ENCODE measurements around the gene REL.

The REL gene

DNA sequence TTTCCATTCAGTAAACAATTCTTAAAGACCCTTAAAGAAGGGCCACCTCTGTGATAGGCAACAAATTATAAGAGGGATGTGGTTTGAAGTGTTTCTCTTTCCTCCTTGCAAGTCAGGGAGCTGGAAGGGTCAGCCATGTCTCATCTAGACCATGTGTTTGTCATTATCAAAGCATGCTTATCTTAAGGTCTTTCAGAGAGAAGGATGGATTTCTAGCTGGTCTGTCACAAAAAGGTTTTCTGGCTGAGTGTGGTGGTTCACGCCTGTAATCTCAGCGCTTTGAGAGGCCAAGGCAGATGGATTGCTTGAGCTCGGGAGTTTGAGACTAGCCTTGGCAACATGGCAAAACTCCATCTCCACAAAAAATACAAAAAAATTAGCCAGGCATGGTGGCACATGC is 77.0 kb downstream of the REL start:
- DNase-seq (ENCODE audit: insufficient read length): no peak
- no peak for FAIRE-seq
- no peak for TF ChIP-seq TAF1 (IDR thresholded peaks at IDR 0.05; ENCODE audit: borderline replicate concordance, low read depth, low read length)
- TF ChIP-seq POLR2A (IDR thresholded peaks at IDR 0.05; ENCODE audit: low read depth, low read length): no peak
- no peak for TF ChIP-seq POLR2AphosphoS5 (IDR thresholded peaks at IDR 0.05; ENCODE audit: low read depth, low read length)

DNA sequence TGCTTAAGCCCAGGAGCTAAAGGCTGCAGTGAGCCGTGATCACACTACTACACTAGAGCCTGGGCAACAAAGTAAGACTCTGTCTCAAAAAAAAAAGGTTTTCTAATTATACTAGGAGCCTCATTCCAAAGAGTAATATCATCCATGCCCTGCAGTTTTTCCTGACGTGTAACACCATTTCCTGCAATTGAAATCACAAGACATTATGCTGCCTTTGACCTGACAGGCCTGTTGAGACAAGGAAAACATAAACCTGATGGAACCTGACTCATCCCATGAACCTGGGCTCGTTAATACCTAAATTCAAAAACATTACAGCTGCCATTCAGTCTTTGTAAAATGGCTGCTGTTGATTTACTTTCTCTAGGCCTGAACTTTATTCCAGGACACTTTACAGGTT is 77.4 kb downstream of the REL start:
- no peak for TF ChIP-seq TAF1 (IDR thresholded peaks at IDR 0.05; ENCODE audit: borderline replicate concordance, low read depth, low read length)
- no peak for TF ChIP-seq POLR2A (IDR thresholded peaks at IDR 0.05; ENCODE audit: low read depth, low read length)
- TF ChIP-seq POLR2AphosphoS5 (IDR thresholded peaks at IDR 0.05; ENCODE audit: low read depth, low read length): no peak
- no peak for DNase-seq (ENCODE audit: insufficient read length)

GRCh38 chr2:60959501-60959900 is 78.1 kb downstream of the REL start:
- DNase-seq (ENCODE audit: insufficient read length) (no peak), FAIRE-seq (no peak)
- no peak for TF ChIP-seq POLR2AphosphoS5 (IDR thresholded peaks at IDR 0.05; ENCODE audit: low read depth, low read length)
- TF ChIP-seq TAF1 (IDR thresholded peaks at IDR 0.05; ENCODE audit: borderline replicate concordance, low read depth, low read length): no peak
- no peak for TF ChIP-seq POLR2A (IDR thresholded peaks at IDR 0.05; ENCODE audit: low read depth, low read length)

More for the DNA sequence above, 77.4 kb downstream of the REL start:
- no peak for FAIRE-seq

- FAIRE-seq: no peak
- no peak for DNase-seq (ENCODE audit: insufficient read length)
- no peak for TF ChIP-seq POLR2AphosphoS5 (IDR thresholded peaks at IDR 0.05; ENCODE audit: low read depth, low read length)
- no peak for TF ChIP-seq POLR2A (IDR thresholded peaks at IDR 0.05; ENCODE audit: low read depth, low read length)
- no peak for TF ChIP-seq TAF1 (IDR thresholded peaks at IDR 0.05; ENCODE audit: borderline replicate concordance, low read depth, low read length)
Measured at GRCh38 chr2:60960706-60961105, 79.3 kb downstream of the REL start.

- no peak for DNase-seq (ENCODE audit: insufficient read length)
- no peak for TF ChIP-seq TAF1 (IDR thresholded peaks at IDR 0.05; ENCODE audit: borderline replicate concordance, low read depth, low read length)
- no peak for FAIRE-seq
Measured at GRCh38 chr2:60961457-60961856, 80.1 kb downstream of the REL start.

DNA sequence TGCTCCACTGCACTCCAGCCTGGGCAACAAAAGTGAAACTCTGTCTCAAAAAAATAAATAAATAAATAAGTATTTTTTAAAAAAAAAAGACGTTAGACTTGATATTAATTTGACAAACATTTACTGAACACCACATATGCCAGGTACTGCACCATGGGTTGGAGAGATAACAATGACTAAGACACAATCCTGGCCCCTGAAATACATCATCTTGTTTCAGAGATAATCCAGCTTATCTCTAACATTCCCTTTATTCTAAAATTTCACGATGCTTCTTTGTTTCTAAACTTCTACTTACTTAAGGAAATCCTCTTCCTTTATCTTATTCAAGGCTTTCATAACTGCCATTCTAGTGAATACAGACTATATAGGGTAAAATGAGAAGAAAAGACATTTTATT is 81.2 kb downstream of the REL start:
- FAIRE-seq (no peak), DNase-seq (ENCODE audit: insufficient read length) (no peak)
- no peak for TF ChIP-seq POLR2AphosphoS5 (IDR thresholded peaks at IDR 0.05; ENCODE audit: low read depth, low read length)
- TF ChIP-seq TAF1 (IDR thresholded peaks at IDR 0.05; ENCODE audit: borderline replicate concordance, low read depth, low read length): no peak
- TF ChIP-seq POLR2A (IDR thresholded peaks at IDR 0.05; ENCODE audit: low read depth, low read length): no peak

DNA sequence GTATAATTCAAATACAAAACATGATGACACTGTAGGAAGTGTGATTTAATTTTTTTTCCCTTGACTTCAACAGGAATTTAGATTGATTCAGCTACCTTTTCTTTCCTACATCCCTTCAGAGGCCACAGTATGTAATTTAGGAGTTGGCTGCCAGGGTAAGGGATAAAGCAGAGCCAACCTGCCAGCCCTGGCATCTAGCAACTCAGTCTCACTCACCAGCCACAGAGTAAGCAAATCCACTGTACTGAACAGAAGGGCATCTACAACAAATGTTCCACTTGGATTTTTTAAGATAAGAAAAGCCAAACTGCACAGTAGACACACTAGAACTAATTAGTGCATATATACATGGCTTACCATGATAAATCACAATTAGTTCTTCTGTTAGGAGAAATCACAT is 81.8 kb downstream of the REL start:
- FAIRE-seq (no peak), DNase-seq (ENCODE audit: insufficient read length) (no peak)
- TF ChIP-seq POLR2AphosphoS5 (IDR thresholded peaks at IDR 0.05; ENCODE audit: low read depth, low read length) (no peak), POLR2A (IDR thresholded peaks at IDR 0.05; ENCODE audit: low read depth, low read length) (no peak), TAF1 (IDR thresholded peaks at IDR 0.05; ENCODE audit: borderline replicate concordance, low read depth, low read length) (no peak)

- TF ChIP-seq TAF1 (IDR thresholded peaks at IDR 0.05; ENCODE audit: borderline replicate concordance, low read depth, low read length) (no peak), POLR2AphosphoS5 (IDR thresholded peaks at IDR 0.05; ENCODE audit: low read depth, low read length) (no peak), POLR2A (IDR thresholded peaks at IDR 0.05; ENCODE audit: low read depth, low read length) (no peak)
- DNase-seq (ENCODE audit: insufficient read length): no peak
- peak; percentile 77 for FAIRE-seq
Measured at GRCh38 chr2:60964651-60965498, 83.5 kb downstream of the REL start.

DNA sequence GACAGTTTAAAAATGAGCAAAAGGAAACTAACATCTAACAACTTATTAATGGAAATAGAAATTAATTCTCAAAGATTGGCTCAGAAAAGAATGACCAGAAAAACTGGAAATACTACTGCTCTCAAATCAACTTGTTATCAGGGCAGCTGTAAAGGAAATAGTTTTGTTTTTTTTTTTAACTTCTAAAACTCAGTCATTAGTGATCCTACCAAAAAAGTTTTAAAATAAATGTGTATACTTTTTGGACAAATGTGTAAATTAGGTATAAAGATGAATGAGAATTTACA is 84.1 kb downstream of the REL start:
- no peak for FAIRE-seq
- TF ChIP-seq TAF1 (IDR thresholded peaks at IDR 0.05; ENCODE audit: borderline replicate concordance, low read depth, low read length) (no peak), POLR2AphosphoS5 (IDR thresholded peaks at IDR 0.05; ENCODE audit: low read depth, low read length) (no peak), POLR2A (IDR thresholded peaks at IDR 0.05; ENCODE audit: low read depth, low read length) (no peak)
- DNase-seq (ENCODE audit: insufficient read length): no peak

DNA sequence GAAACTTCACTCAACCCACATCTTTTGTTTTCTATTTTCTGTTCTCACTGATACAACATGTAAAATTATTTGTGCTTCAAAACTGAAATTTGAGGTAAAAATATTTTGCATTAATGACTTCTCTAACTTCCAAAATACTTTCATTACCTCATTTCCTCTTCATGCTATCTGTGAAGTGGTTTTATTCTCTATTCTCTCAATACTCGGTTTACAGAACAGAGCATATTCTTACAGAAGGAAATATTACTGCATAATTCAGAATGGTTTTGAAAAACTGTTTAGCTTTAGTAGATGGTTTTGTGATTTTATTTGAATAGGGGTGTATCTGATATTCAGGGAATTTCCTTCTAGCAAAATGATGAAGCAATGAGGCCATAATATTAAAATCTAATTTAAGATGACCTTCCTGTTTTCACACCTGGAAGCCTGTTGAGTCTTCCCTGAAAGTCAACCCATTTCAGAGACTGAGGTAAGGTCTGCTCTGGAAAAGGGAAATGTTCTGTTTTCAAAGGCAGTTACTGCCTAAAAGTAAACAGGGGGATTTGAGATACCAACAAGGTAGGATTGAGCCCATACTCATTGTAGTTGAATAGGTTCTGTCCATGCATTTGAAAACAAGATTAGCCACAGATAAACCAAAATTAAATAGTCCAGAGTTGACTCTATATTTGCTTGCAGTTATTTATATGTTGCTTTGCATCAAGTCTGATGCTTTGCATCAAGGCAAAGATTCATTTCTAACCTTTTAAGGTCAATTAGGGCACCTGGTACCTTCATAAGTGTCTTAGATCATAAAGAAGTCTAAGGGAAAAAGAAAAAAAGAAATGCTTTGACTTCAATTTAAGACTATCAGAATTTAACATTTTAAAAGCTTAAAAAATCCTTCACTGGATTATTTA is 85.4 kb downstream of the REL start:
- TF ChIP-seq POLR2AphosphoS5 (IDR thresholded peaks at IDR 0.05; ENCODE audit: low read depth, low read length): no peak
- no peak for TF ChIP-seq POLR2A (IDR thresholded peaks at IDR 0.05; ENCODE audit: low read depth, low read length)
- TF ChIP-seq TAF1 (IDR thresholded peaks at IDR 0.05; ENCODE audit: borderline replicate concordance, low read depth, low read length): no peak
- FAIRE-seq (peak; percentile 91), DNase-seq (ENCODE audit: insufficient read length) (no peak)

GRCh38 chr2:60972889-60973656 is 91.7 kb downstream of the REL start:
- TF ChIP-seq POLR2AphosphoS5 (IDR thresholded peaks at IDR 0.05; ENCODE audit: low read depth, low read length): no peak
- TF ChIP-seq POLR2A (IDR thresholded peaks at IDR 0.05; ENCODE audit: low read depth, low read length): no peak
- DNase-seq (ENCODE audit: insufficient read length): no peak
- no peak for FAIRE-seq
